ENCODE data around the gene RTCA.

Gene RTCA

DNA sequence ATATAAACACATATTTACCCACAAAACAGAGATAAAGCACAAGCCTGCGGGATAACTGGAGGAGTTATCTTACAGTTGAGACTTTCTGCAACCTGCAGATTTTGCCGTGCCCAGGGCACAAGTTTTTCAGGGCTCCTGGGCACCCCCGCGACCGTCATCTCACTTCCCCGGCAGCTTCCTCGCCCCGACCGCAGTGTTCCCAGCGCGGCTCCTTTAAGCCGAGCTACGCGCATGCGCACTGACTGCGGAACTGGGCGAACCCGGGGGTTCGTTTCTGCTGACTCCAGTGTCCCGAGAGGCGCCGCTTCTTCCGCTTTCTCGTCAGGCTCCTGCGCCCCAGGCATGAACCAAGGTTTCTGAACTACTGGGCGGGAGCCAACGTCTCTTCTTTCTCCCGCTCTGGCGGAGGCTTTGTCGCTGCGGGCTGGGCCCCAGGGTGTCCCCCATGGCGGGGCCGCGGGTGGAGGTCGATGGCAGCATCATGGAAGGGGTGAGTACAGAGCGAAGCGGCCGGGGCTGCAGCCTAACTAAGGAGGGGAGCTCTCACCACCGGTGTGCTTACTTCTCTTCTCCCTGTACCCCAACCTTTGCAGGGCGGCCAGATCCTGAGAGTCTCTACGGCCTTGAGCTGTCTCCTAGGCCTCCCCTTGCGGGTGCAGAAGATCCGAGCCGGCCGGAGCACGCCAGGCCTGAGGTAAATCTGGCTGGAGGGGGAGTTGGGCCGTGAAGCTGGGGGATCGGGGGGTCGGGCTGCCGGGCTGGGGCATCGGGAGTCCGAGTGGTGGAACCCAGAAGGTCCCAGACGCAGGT lies at the start of gene RTCA:
Gene RTCA, plus strand, starts transcription at position 286 of the 810 bp plus-strand sequence. Its CDS starts 160 bp downstream, at position 446.
- no peak for TF ChIP-seq CTCF (IDR thresholded peaks at IDR 0.05; ENCODE audit: low read depth, low read length)
- H3K4me3 ChIP-seq (ENCODE audit: low read depth, low read length), result peak within 1 kb of the TSS; percentile 98
- DNase-seq (ENCODE audit: low read depth, low spot score), result peak; percentile 94
- in situ Hi-C loops (cut with HindIII; ENCODE audit: low sequenced_read_pairs), result no loop called here

DNA sequence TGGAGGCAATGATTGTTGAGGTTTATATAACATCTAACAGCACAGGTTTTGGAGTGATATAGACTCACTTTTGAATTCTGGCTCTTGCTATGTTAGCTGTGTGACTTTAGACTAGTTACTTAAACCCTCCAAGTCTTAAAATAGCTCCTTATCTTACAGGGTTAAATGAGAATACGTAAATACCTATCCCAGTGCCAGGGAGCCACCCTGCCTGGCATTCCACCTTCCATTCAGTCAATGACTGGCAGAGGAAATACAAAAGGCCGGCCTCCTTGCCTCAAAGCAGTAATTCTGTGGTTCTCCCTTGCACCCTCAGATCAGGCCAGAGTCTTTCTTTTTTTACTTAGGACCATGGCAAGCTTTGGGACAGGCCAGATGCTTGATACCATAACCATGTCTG lies 48.2 kb upstream of the RTCA start:
- H3K4me3 ChIP-seq (ENCODE audit: low read depth, low read length), result no peak overlapping the region
- no peak for TF ChIP-seq CTCF (IDR thresholded peaks at IDR 0.05; ENCODE audit: low read depth, low read length)
- in situ Hi-C loops (cut with HindIII; ENCODE audit: low sequenced_read_pairs), result no loop called here
- DNase-seq (ENCODE audit: low read depth, low spot score), result no peak

DNA sequence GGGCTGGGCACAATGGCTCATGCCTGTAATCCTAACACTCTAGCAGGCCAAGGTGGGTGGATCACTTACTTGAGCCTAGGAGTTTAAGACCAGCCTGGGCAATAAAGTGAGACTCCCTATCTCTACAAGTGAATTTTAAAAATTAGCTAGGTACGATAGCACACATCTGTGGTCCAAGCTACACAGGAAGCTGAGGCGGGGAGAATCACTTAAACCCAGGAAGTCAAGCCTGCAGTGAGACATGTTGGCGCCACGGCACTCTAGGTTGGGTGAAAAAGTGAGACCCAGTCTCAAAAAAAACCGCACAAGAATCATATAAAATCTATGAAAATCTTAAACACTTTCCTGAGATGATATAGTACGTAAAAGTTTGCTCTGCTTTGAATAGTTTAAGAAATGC lies 46.6 kb upstream of the RTCA start:
- TF ChIP-seq CTCF (IDR thresholded peaks at IDR 0.05; ENCODE audit: low read depth, low read length), result no peak
- in situ Hi-C loops (cut with HindIII; ENCODE audit: low sequenced_read_pairs), result no loop called here
- no peak overlapping the region for H3K4me3 ChIP-seq (ENCODE audit: low read depth, low read length)
- DNase-seq (ENCODE audit: low read depth, low spot score), result no peak

DNA sequence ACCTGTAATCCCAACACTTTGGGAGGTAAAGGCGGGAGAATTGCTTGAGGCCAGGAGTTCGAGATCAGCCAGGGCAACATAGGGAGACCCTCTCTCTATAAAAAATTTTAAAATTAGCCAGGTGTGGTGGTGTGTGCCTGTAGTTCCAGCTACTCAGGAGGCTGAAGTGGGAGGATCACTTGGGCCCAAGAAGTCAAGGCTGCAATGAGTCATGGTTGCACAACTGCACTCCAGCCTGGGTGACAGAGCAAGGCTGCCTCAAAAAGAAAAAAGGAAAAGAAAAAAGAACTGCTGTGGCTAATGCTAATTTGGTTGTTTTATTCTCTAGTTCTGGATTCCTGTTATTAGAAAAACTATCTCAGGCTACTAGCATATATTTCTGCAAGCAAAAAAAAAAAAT lies 46.1 kb upstream of the RTCA start:
- in situ Hi-C loops (cut with HindIII; ENCODE audit: low sequenced_read_pairs), result no loop called here
- no peak for DNase-seq (ENCODE audit: low read depth, low spot score)
- TF ChIP-seq CTCF (IDR thresholded peaks at IDR 0.05; ENCODE audit: low read depth, low read length), result no peak

DNA sequence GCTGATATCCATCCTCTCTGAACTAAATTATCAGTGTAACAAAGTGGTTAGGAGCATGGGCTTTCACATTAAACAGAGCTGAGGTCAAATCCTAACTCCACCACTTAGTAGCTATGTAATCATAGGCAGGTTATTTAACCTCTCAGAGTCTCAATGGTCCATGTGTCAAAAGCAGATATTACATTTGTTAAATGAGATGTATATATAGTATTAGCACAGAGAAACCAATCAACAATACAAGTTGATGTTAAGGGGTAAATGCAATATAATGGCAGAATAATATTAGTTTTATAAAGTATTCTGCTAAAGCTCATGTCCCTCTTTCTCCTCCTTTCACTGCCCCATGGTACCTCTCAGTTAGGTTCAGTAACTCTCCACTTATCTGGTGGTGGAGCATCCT lies 43.6 kb upstream of the RTCA start:
- TF ChIP-seq CTCF (IDR thresholded peaks at IDR 0.05; ENCODE audit: low read depth, low read length), result no peak
- in situ Hi-C loops (cut with HindIII; ENCODE audit: low sequenced_read_pairs), result no loop called here
- no peak for DNase-seq (ENCODE audit: low read depth, low spot score)
- H3K4me3 ChIP-seq (ENCODE audit: low read depth, low read length), result no peak overlapping the region

More for the DNA sequence above, 46.1 kb upstream of the RTCA start:
- H3K4me3 ChIP-seq (ENCODE audit: low read depth, low read length), result no peak overlapping the region

DNA sequence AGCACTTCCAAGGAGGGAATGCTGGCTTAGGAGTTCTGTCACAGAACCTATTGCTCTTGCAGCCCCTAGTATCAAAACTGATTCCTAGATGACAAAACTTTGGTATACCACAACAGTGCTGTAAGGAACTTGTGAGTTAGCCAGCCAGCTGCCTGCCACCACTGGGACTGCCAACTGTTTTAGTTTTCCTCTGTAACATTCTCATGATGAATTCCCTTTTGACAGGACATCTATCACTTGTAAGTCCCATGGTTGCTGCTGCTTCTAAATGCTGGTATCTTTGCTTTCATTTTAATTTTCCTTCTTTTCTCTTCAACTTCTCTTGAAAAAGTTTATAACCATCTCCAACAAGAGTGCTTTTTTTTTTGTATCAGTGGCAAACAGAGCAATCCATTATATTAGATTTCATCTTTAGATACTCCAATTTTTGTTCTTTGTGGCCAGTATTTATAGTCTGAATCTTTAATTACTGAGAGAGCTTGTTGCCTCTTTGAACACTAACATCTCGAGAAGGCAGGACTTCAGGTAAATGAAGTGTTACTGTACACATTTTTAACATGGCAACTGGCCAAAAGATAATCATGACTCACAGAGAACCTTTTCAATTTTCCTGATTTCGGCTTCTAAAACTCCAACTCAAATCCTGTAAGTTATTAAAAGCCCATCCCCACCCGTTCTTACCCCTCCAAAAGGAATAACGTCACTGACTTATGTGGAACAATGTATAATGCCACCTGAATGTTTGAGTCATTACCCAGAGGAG lies 36.2 kb upstream of the RTCA start:
- in situ Hi-C loops (cut with HindIII; ENCODE audit: low sequenced_read_pairs), result no loop called here
- no peak overlapping the region for H3K4me3 ChIP-seq (ENCODE audit: low read depth, low read length)
- no peak for TF ChIP-seq CTCF (IDR thresholded peaks at IDR 0.05; ENCODE audit: low read depth, low read length)
- no peak for DNase-seq (ENCODE audit: low read depth, low spot score)
